ENCODE measurements around the gene TBX5.

The TBX5 gene

GRCh38 chr12:114412825-114413749 is 7.1 kb upstream of the TBX5 start:
- H3K9me3 ChIP-seq (ENCODE audit: control insufficient read depth, low read length) = no peaks in the 10 kb centered on the region
- WGBS, 2 experiments = 7 to 8% methylated on average over 20 of the region's 20 CpGs
- H3K27ac ChIP-seq (ENCODE audit: insufficient read depth, low read depth, low read length, poor library complexity, severe bottlenecking) = no peak overlapping the region
- H3K27me3 ChIP-seq (ENCODE audit: control insufficient read depth, insufficient read depth, low read length, poor library complexity, severe bottlenecking) = peaks cover 100% of the 10 kb centered on the region
- no peaks in the 10 kb centered on the region for H3K36me3 ChIP-seq (ENCODE audit: control insufficient read depth, insufficient read depth, low read length)
- no peaks in the 10 kb centered on the region for H3K4me1 ChIP-seq (ENCODE audit: control insufficient read depth, insufficient read depth, low read length)
- H3K4me3 ChIP-seq (ENCODE audit: insufficient read depth, low read depth, low read length) = no peak overlapping the region

DNA sequence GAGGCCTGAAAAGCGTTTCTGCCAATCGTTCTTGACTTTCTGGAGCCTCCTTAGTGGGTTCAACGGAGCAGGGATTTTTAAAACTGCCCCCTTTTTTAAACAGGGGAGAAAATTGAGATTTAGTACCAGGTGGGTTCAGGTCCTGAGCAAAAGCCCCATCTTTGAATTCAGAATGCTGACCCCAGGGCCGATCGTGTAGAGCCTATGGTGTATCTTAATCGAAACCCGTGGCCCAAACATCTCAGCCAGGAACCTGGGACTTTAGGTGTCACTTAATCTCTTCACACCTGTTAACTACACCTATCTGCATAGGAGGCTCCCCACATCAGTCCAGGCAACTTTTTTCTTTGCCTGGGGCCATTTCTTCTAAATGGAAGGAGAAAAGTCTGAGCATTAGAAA is 6.4 kb upstream of the TBX5 start:
- no peak overlapping the region for H3K4me3 ChIP-seq (ENCODE audit: insufficient read depth, low read depth, low read length)
- no peaks in the 10 kb centered on the region for H3K9me3 ChIP-seq (ENCODE audit: control insufficient read depth, low read length)
- WGBS, 2 experiments = 12% methylated on average over 7 of the region's 7 CpGs
- peaks cover 100% of the 10 kb centered on the region for H3K27me3 ChIP-seq (ENCODE audit: control insufficient read depth, insufficient read depth, low read length, poor library complexity, severe bottlenecking)
- no peaks in the 10 kb centered on the region for H3K36me3 ChIP-seq (ENCODE audit: control insufficient read depth, insufficient read depth, low read length)
- no peak overlapping the region for H3K27ac ChIP-seq (ENCODE audit: insufficient read depth, low read depth, low read length, poor library complexity, severe bottlenecking)
- no peaks in the 10 kb centered on the region for H3K4me1 ChIP-seq (ENCODE audit: control insufficient read depth, insufficient read depth, low read length)

DNA sequence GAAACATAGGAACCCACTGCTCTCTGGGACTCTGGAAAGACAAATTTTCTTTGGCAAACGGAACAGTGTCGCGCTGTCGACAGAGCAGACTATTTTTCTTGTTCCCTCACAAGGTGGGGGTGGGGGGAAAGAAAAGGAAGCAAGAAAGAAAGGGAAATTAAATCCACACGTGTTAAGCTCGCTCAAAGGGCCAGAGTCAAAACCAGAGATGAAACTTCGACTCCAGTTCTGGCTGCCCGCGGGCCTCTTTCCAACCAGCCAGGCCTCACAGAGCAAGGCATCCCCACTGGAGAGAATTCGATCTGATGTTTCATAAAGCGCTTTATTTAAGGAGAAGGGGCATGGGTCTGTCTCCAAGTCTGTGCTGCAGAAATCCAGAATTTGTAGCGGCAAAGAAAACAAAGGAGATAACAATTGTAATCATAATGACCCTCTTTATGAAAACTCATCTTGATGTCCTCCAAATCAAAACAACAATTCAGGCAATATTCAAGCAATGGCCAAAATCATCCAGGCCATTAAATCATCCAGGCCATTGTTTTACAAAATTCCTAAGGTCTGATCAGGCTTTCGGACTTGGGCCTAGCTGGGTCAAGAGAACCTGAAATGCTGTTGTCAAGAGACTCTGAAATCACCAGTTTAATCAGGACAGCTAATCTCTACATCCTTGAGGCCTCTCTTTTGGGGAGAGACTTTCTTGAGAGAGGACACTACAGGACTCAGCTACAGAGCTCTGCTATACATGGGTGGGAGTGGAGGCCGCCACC is 5.3 kb upstream of the TBX5 start:
- Histone ChIP-seq H3K4me1 (ENCODE audit: control insufficient read depth, insufficient read depth, low read length) (no peaks in the 10 kb centered on the region), H3K36me3 (ENCODE audit: control insufficient read depth, insufficient read depth, low read length) (no peaks in the 10 kb centered on the region), H3K27ac (ENCODE audit: insufficient read depth, low read depth, low read length, poor library complexity, severe bottlenecking) (no peak overlapping the region), H3K4me3 (ENCODE audit: insufficient read depth, low read depth, low read length) (no peak overlapping the region), H3K9me3 (ENCODE audit: control insufficient read depth, low read length) (no peaks in the 10 kb centered on the region), H3K27me3 (ENCODE audit: control insufficient read depth, insufficient read depth, low read length, poor library complexity, severe bottlenecking) (peaks cover 100% of the 10 kb centered on the region)
- 13 to 14% methylated on average over 14 of the region's 14 CpGs for WGBS, 2 experiments

- no peak overlapping the region for H3K4me3 ChIP-seq (ENCODE audit: insufficient read depth, low read depth, low read length)
- H3K36me3 ChIP-seq (ENCODE audit: control insufficient read depth, insufficient read depth, low read length) = no peaks in the 10 kb centered on the region
- H3K4me1 ChIP-seq (ENCODE audit: control insufficient read depth, insufficient read depth, low read length) = peaks cover 8% of the 10 kb centered on the region
- WGBS, 2 experiments = 1 to 6% methylated on average over 5 of the region's 12 CpGs
- no peak overlapping the region for H3K27ac ChIP-seq (ENCODE audit: insufficient read depth, low read depth, low read length, poor library complexity, severe bottlenecking)
- H3K9me3 ChIP-seq (ENCODE audit: control insufficient read depth, low read length) = no peaks in the 10 kb centered on the region
- peaks cover 100% of the 10 kb centered on the region for H3K27me3 ChIP-seq (ENCODE audit: control insufficient read depth, insufficient read depth, low read length, poor library complexity, severe bottlenecking)
Measured at GRCh38 chr12:114409852-114410600, 4.1 kb upstream of the TBX5 start.

DNA sequence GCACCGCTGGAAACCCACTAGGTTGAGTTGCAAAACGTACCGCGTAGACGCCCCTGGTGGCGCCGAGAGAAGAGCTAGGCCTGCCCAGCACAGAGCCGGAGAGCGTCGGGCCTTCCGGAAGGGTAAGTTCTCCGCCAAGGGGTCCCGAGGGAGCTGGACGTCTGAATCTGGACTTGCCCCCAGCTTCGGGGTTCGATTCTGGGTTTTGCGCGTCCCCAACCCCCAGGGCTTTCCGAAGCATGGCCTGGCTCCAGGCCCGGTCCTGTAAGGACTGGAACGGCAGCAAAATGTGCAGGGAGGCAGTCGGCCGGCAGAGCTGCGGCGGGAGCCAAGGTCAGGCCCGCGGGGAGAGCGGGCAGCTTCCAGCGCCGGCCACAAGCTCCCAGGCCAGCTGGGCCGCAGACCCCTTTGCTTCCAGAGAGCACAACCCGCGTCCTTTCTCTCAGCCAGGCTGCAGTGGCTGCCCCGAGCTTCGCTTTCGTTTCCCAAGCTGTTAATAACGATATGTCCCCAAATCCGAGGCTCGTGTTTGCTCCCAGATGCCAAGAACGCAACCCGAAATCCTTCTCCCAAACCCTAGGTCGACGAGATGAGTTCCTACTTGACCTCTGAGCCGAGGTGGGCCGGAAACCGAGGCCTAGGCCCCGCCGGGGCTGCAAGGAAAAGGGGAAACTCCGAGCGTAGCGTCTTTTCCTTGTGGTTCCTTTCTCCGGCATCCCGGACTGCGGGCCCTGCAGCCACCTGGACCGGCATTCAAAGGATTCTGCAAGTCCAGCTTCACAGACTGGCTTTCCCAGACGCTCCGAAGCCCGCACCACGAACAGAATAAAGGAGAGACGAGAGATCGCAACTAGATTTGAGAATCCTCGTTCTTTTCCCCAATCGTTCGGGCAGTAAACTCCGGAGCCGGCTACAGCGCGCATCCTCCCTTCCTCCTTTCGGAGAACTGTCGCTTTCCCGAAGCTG is 3.2 kb upstream of the TBX5 start:
- 1 to 2% methylated on average over 71 of the region's 71 CpGs for WGBS, 2 experiments
- peaks cover 100% of the 10 kb centered on the region for H3K27me3 ChIP-seq (ENCODE audit: control insufficient read depth, insufficient read depth, low read length, poor library complexity, severe bottlenecking)
- H3K9me3 ChIP-seq (ENCODE audit: control insufficient read depth, low read length) = no peaks in the 10 kb centered on the region
- no peaks in the 10 kb centered on the region for H3K36me3 ChIP-seq (ENCODE audit: control insufficient read depth, insufficient read depth, low read length)
- H3K4me1 ChIP-seq (ENCODE audit: control insufficient read depth, insufficient read depth, low read length) = peaks cover 14% of the 10 kb centered on the region
- no peak overlapping the region for H3K27ac ChIP-seq (ENCODE audit: insufficient read depth, low read depth, low read length, poor library complexity, severe bottlenecking)
- no peak overlapping the region for H3K4me3 ChIP-seq (ENCODE audit: insufficient read depth, low read depth, low read length)

GRCh38 chr12:114408471-114408885 is 2.5 kb upstream of the TBX5 start:
- Histone ChIP-seq H3K4me1 (ENCODE audit: control insufficient read depth, insufficient read depth, low read length) (peaks cover 14% of the 10 kb centered on the region), H3K9me3 (ENCODE audit: control insufficient read depth, low read length) (no peaks in the 10 kb centered on the region), H3K4me3 (ENCODE audit: insufficient read depth, low read depth, low read length) (no peak overlapping the region), H3K27me3 (ENCODE audit: control insufficient read depth, insufficient read depth, low read length, poor library complexity, severe bottlenecking) (peaks cover 100% of the 10 kb centered on the region), H3K27ac (ENCODE audit: insufficient read depth, low read depth, low read length, poor library complexity, severe bottlenecking) (no peak overlapping the region), H3K36me3 (ENCODE audit: control insufficient read depth, insufficient read depth, low read length) (no peaks in the 10 kb centered on the region)
- 3% methylated on average over 21 of the region's 21 CpGs for WGBS, 2 experiments

DNA sequence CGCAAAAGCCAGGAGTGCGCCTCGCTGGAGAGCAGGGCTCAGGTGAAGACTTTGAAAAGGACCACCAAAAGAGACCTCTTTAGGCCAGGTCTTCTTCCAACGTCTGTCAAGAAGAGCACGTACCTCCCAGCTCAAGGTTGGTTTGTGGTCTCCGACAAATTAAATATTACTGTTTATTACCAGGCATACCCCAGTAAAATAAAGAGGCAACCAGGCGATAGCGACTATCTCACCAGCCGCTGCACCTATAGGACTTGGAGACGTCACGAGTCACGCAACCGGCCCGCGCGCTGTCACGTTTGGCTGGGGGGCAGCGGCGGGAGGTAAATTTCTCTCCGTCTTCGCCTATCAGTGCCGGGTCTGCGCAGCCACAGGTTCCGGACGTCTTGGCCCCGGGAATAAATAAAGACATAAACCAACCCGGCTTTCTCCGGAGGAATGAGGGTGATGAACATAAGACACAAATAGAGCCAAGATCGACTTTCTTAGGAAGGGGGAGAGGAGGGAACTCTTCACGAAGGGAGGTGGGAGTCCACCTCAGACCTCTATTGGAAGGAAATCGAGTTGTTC is 2.0 kb upstream of the TBX5 start:
- Histone ChIP-seq H3K4me3 (ENCODE audit: insufficient read depth, low read depth, low read length) (no peak overlapping the region), H3K36me3 (ENCODE audit: control insufficient read depth, insufficient read depth, low read length) (no peaks in the 10 kb centered on the region), H3K27ac (ENCODE audit: insufficient read depth, low read depth, low read length, poor library complexity, severe bottlenecking) (no peak overlapping the region), H3K27me3 (ENCODE audit: control insufficient read depth, insufficient read depth, low read length, poor library complexity, severe bottlenecking) (peaks cover 100% of the 10 kb centered on the region), H3K9me3 (ENCODE audit: control insufficient read depth, low read length) (no peaks in the 10 kb centered on the region), H3K4me1 (ENCODE audit: control insufficient read depth, insufficient read depth, low read length) (peaks cover 14% of the 10 kb centered on the region)
- WGBS, 2 experiments = 4% methylated on average over 30 to 31 of the region's 31 CpGs

GRCh38 chr12:114406984-114407841 is 1.3 kb upstream of the TBX5 start:
- 7 to 10% methylated on average over 12 of the region's 12 CpGs for WGBS, 2 experiments
- Histone ChIP-seq H3K27ac (ENCODE audit: insufficient read depth, low read depth, low read length, poor library complexity, severe bottlenecking) (no peak overlapping the region), H3K4me3 (ENCODE audit: insufficient read depth, low read depth, low read length) (no peak overlapping the region)

More at GRCh38 chr12:114406984-114407841, 1.3 kb upstream of the TBX5 start:
- H3K27me3 ChIP-seq (ENCODE audit: control insufficient read depth, insufficient read depth, low read length, poor library complexity, severe bottlenecking) = peaks cover 100% of the 10 kb centered on the region
- no peaks in the 10 kb centered on the region for H3K9me3 ChIP-seq (ENCODE audit: control insufficient read depth, low read length)
- H3K4me1 ChIP-seq (ENCODE audit: control insufficient read depth, insufficient read depth, low read length) = peaks cover 14% of the 10 kb centered on the region
- H3K36me3 ChIP-seq (ENCODE audit: control insufficient read depth, insufficient read depth, low read length) = no peaks in the 10 kb centered on the region

All from ectodermal cell (in vitro differentiated cells).